Testis (tissue), 3 donors: ENCODE results near the gene ZNF473. TPM values are rescaled to one million over a fixed set of nuclear protein-coding genes. Genes with fewer than 3 reads are reported as not detected.

Experiments used
- DNase-seq: peaks from one replicate; pipeline ENCODE4 v3.0.0-alpha.2; 2019
- H3K27ac ChIP-seq, 2 donors: fragments of 200-600 bp; sonication (generic); one replicate each; pipeline ENCODE4 v1.5.1; 2019
- H3K27me3 ChIP-seq: fragments of 200-600 bp; sonication (generic); one replicate; pipeline ENCODE4 v1.5.1; 2019
- H3K36me3 ChIP-seq: fragments of 200-600 bp; sonication (generic); one replicate; pipeline ENCODE4 v1.5.1; 2017; ENCODE audit warnings: low read depth; ENCODE audit errors: missing control alignments
- H3K4me1 ChIP-seq: fragments of 200-600 bp; sonication (generic); one replicate; pipeline ENCODE4 v1.5.1; 2019
- H3K4me3 ChIP-seq, 2 donors: fragments of 200-600 bp; sonication (generic); one replicate each; pipeline ENCODE4 v1.5.1; 2017 to 2019
- H3K9me3 ChIP-seq: fragments of 200-600 bp; sonication (generic); one replicate; pipeline ENCODE4 v1.5.1; 2017
- POLR2A ChIP-seq: fragments of 450-650 bp; IDR thresholded peaks from one replicate; pipeline ENCODE4 v1.6.1; 2017; ENCODE audit warnings: antibody characterized with exemption, mild to moderate bottlenecking, moderate library complexity
- WGBS, 2 donors: methylation state at CpG; one replicate each; pipeline ENCODE4 v1.1.5; 2018; 5-methylcytosine and 5-hydroxymethylcytosine counted together
- intact Hi-C: fragments of 100-400 bp; cut with DNase I; formaldehyde crosslinking; loops from one replicate; pipeline ENCODE4 v1.15.1; 2023; ENCODE audit warnings: low total_unique reads
- polyA plus RNA-seq: library from polyadenylated mRNA; stranded (reverse); fragments of 350-450 nt; fragmentation: Illumina TruSeq; extraction: RNeasy Lipid Tissue Mini Kit (QIAGEN cat#74804); gene quantifications from one replicate; pipeline ENCODE4 v1.2.3, GENCODE V29; 2014; ENCODE audit warnings: low read depth, low replicate concordance; ENCODE audit not compliant: insufficient read depth
- total RNA-seq, 2 donors: library from RNA; depleted of rRNA; stranded (reverse); fragments of >200 nt; gene quantifications; one replicate each; pipeline ENCODE4 v1.2.3, GENCODE V29; 2016
- TF ChIP-seq, protein P1 (sequence below), 3 experiments: fragments of 450-650 bp in 2 of 3; fragments of 200-600 bp in 1 of 3; sonication (generic) in 1 of 3; IDR thresholded peaks; one replicate each; pipeline ENCODE4 v1.5.1; 2016 to 2019; ENCODE audit warnings: antibody characterized with exemption in 3 of 3, mild to moderate bottlenecking in 2 of 3, moderate library complexity in 1 of 3

Gene ZNF473
- total and polyA plus RNA-seq, 3 donors from 2014 or later, result 77.7 to 106 (median 92.8) TPM

GRCh38 chr19:50026550-50026906 is 723 bp downstream of the ZNF473 start:
- no peaks in the 10 kb centered on the region for H3K27me3 ChIP-seq
- H3K4me3 ChIP-seq, result peak overlapping the region; percentile 74 to 94
- intact Hi-C loops, result no loop called here
- TF ChIP-seq POLR2A, result no peak
- TF ChIP-seq, protein P1, sequence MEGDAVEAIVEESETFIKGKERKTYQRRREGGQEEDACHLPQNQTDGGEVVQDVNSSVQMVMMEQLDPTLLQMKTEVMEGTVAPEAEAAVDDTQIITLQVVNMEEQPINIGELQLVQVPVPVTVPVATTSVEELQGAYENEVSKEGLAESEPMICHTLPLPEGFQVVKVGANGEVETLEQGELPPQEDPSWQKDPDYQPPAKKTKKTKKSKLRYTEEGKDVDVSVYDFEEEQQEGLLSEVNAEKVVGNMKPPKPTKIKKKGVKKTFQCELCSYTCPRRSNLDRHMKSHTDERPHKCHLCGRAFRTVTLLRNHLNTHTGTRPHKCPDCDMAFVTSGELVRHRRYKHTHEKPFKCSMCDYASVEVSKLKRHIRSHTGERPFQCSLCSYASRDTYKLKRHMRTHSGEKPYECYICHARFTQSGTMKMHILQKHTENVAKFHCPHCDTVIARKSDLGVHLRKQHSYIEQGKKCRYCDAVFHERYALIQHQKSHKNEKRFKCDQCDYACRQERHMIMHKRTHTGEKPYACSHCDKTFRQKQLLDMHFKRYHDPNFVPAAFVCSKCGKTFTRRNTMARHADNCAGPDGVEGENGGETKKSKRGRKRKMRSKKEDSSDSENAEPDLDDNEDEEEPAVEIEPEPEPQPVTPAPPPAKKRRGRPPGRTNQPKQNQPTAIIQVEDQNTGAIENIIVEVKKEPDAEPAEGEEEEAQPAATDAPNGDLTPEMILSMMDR (IDR thresholded peaks at IDR 0.05), result no peak
- H3K4me1 ChIP-seq, result peaks cover 15% of the 10 kb centered on the region
- no peak for DNase-seq
- no peaks in the 10 kb centered on the region for H3K36me3 ChIP-seq
- peak overlapping the region in 1 of 2 donors; percentile 75 for H3K27ac ChIP-seq
- WGBS, 2 donors, result 53 to 59% methylated on average over 7 of the region's 7 CpGs
- H3K9me3 ChIP-seq, result no peaks in the 10 kb centered on the region

DNA sequence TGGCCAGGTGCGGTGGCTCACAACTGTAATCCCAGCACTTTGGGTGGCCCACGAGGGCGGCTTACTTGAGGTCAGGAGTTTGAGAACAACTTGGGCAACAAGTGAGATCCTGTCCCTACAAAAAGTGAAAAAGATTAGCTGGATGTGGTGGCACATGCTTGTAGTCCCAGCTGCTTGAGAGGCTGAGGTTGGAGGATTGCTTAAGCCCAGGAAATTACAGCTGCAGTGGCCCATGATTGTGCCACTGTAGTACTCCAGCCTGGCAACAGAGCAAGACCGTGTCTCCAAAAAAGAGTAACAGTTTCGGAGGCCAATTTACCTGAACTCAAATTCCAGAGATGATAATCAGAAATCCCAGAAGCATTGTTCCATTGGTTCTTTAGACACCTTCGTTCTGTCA is 4.4 kb downstream of the ZNF473 start:
- Histone ChIP-seq H3K9me3 (no peaks in the 10 kb centered on the region), H3K4me1 (peaks cover 10% of the 10 kb centered on the region), H3K27ac (no peak overlapping the region), H3K4me3 (no peak overlapping the region), H3K36me3 (no peaks in the 10 kb centered on the region), H3K27me3 (no peaks in the 10 kb centered on the region)
- no peak for DNase-seq
- WGBS, 2 donors, result 92 to 100% methylated on average over 6 of the region's 6 CpGs
- intact Hi-C loops, result no loop called here
- no peak for TF ChIP-seq POLR2A
- TF ChIP-seq, protein P1 (IDR thresholded peaks at IDR 0.05), result no peak

DNA sequence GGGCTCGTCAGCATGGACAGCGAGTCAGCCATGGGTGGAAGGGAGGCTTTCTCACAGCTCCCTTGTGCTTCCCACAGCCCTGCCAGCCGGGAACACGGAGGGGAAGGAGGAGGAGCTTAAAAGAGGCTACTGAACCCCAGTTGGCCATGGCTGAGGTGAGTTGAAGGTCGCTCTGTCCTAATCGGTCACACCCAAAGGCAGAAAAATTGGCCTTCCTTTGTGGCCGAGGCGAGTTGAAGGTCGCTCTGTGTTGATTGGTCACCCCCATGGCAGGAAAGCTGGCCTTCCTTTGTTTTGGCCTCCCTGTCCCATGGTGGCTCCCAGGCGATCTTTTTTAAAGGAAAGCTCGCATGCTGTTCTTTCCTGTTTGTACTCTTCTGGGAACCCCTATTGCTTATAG is 5.1 kb downstream of the ZNF473 start:
- no peak for TF ChIP-seq POLR2A
- TF ChIP-seq, protein P1 (IDR thresholded peaks at IDR 0.05), result no peak
- no peak for DNase-seq
- Histone ChIP-seq H3K4me3 (no peak overlapping the region), H3K9me3 (no peaks in the 10 kb centered on the region), H3K4me1 (peaks cover 10% of the 10 kb centered on the region), H3K36me3 (no peaks in the 10 kb centered on the region), H3K27ac (no peak overlapping the region), H3K27me3 (no peaks in the 10 kb centered on the region)
- 78 to 87% methylated on average over 10 to 11 of the region's 11 CpGs for WGBS, 2 donors
- intact Hi-C loops, result no loop called here

GRCh38 chr19:50036908-50037307 is 11.1 kb downstream of the ZNF473 start:
- intact Hi-C loops, result no loop called here
- TF ChIP-seq, protein P1 (IDR thresholded peaks at IDR 0.05), result no peak
- no peak for TF ChIP-seq POLR2A
- DNase-seq, result no peak
- no peaks in the 10 kb centered on the region for H3K9me3 ChIP-seq
- 91 to 97% methylated on average over 3 of the region's 3 CpGs for WGBS, 2 donors
- H3K4me1 ChIP-seq, result no peaks in the 10 kb centered on the region
- H3K27ac ChIP-seq, result no peak overlapping the region
- no peaks in the 10 kb centered on the region for H3K27me3 ChIP-seq
- no peak overlapping the region for H3K4me3 ChIP-seq
- no peaks in the 10 kb centered on the region for H3K36me3 ChIP-seq

GRCh38 chr19:50039968-50040367 is 14.2 kb downstream of the ZNF473 start:
- intact Hi-C loops, result no loop called here
- no peaks in the 10 kb centered on the region for H3K4me1 ChIP-seq
- H3K27me3 ChIP-seq, result no peaks in the 10 kb centered on the region
- TF ChIP-seq POLR2A, result no peak
- TF ChIP-seq, protein P1 (IDR thresholded peaks at IDR 0.05), result no peak
- no peak for DNase-seq
- H3K36me3 ChIP-seq, result no peaks in the 10 kb centered on the region
- H3K9me3 ChIP-seq, result no peaks in the 10 kb centered on the region
- H3K27ac ChIP-seq, result no peak overlapping the region
- H3K4me3 ChIP-seq, result no peak overlapping the region
- WGBS, 2 donors, result 98 to 100% methylated on average over 3 of the region's 3 CpGs
